ENCODE measurements around the gene NUP62. TPM values are rescaled to one million over a fixed set of nuclear protein-coding genes. Genes with fewer than 3 reads are reported as not detected.

NUP62 gene
- total and polyA plus RNA-seq, 8 donors = 39.2 to 66.2 (median 60.0) TPM

DNA sequence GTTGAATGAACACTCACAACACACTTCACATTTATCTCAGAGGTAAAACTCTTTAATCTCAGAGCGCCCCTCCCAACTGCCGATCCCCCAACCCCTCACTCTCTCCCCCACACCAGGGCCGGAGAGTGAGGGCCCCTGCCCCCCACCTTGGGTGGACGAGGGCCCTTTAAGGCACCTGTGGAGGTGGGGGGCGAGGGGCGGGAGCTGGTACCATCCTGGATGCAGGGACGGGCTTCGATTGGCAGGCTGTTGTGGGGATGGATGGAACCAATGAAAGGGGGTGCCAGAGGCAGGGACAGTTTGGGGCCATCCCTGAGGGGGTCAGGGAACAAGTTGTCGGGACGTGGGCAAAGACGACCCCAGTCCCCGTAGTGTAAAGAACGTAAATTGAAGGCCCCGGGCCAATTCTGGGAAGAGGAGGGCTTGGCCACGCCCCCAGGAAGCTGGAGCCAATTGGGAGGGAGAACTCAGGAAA lies 60.3 kb downstream of the NUP62 start:
- no peak for TF ChIP-seq CTCF (IDR thresholded peaks at IDR 0.05)
- Histone ChIP-seq H3K36me3 (peaks cover 0 to 34% of the 10 kb centered on the region in 2 donors), H3K4me3 (peak overlapping the region; percentile 27 to 63), H3K27me3 (no peaks in the 10 kb centered on the region), H3K9me3 (no peaks in the 10 kb centered on the region), H3K4me1 (peaks cover 19 to 54% of the 10 kb centered on the region in 2 donors), H3K27ac (peak overlapping the region; percentile 93 to 97)
- intact Hi-C loops (cut with DNase I) = no loop called here
- DNase-seq (peak in 1 of 4 donors; percentile 93), ATAC-seq (peak; percentile 8)

GRCh38 chr19:49866933-49867782 lies 62.1 kb downstream of the NUP62 start, which contains the start of gene PNKP:
Gene PNKP (minus strand): TSS chr19:49867576. CDS start chr19:49867204, 372 bp downstream.
- no peak for TF ChIP-seq CTCF (IDR thresholded peaks at IDR 0.05)
- ATAC-seq = peak; percentile 71
- H3K27ac ChIP-seq = peak within 1 kb of the TSS; percentile 93 to 97
- H3K27me3 ChIP-seq = no peaks in the 10 kb centered on the region
- peak within 1 kb of the TSS; percentile 61 to 79 for H3K4me3 ChIP-seq
- intact Hi-C loops (cut with DNase I) = no loop called here
- DNase-seq = peak; percentile 91 to 95 (median 94)
- no peaks in the 10 kb centered on the region for H3K9me3 ChIP-seq
- peaks cover 19 to 54% of the 10 kb centered on the region in 2 donors for H3K4me1 ChIP-seq
- H3K36me3 ChIP-seq = peaks cover 0 to 41% of the 10 kb centered on the region in 2 donors

DNA sequence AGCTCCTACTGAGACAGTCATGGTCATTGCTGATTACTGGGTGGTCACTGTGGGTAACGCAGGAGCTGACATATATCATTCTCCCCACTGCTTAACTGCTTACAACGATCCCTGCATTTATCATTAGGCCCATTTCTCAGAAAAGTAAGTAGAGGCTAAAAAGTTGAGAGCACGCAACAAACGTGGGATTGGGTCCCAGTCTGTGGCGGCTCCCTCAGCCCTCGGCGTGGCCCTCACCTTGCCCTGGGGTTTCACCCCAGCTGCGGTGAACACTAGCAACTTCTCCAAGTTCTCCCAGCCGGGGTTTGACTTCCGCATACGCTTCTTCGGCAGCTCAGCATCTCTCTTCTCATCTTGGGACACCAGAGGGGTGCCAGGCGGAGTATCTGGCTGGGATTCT lies 64.4 kb downstream of the NUP62 start:
- H3K4me1 ChIP-seq = peaks cover 21 to 42% of the 10 kb centered on the region in 2 donors
- TF ChIP-seq CTCF (IDR thresholded peaks at IDR 0.05) = no peak
- H3K36me3 ChIP-seq = peaks cover 0 to 52% of the 10 kb centered on the region in 2 donors
- intact Hi-C loops (cut with DNase I) = no loop called here
- H3K4me3 ChIP-seq = no peak overlapping the region
- H3K9me3 ChIP-seq = no peaks in the 10 kb centered on the region
- no peaks in the 10 kb centered on the region for H3K27me3 ChIP-seq
- DNase-seq = no peak
- no peak overlapping the region for H3K27ac ChIP-seq
- no peak for ATAC-seq

DNA sequence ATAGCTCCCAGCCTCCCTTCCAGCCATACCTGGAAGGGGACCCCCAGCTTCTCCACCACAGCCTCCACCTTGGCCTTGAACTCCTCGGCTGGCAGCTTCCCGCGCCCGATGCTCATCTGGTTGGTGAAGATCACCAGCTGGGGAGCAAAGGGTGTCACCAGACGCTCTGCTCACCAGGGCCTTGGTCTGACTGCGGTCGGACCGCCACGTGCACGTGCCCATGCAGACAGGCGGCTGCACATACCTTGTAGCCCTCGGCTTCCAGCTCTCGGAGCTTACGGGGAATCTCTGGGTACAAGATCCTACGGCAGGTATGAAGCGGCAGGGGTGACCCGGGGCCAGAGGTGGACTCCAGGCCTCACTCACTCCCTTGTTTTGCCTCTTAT lies 65.4 kb downstream of the NUP62 start:
- peaks cover 0 to 61% of the 10 kb centered on the region in 2 donors for H3K36me3 ChIP-seq
- intact Hi-C loops (cut with DNase I) = no loop called here
- H3K4me1 ChIP-seq = peaks cover 21 to 37% of the 10 kb centered on the region in 2 donors
- DNase-seq (peak in 2 of 4 donors; percentile 29 to 67), ATAC-seq (no peak)
- no peak overlapping the region for H3K27ac ChIP-seq
- H3K9me3 ChIP-seq = no peaks in the 10 kb centered on the region
- TF ChIP-seq CTCF (IDR thresholded peaks at IDR 0.05) = no peak
- no peaks in the 10 kb centered on the region for H3K27me3 ChIP-seq
- no peak overlapping the region for H3K4me3 ChIP-seq

GRCh38 chr19:49863254-49863934 lies 65.9 kb downstream of the NUP62 start:
- H3K4me1 ChIP-seq = peaks cover 19 to 32% of the 10 kb centered on the region in 2 donors
- H3K4me3 ChIP-seq = no peak overlapping the region
- TF ChIP-seq CTCF (IDR thresholded peaks at IDR 0.05) = no peak
- no peak for ATAC-seq
- H3K9me3 ChIP-seq = no peaks in the 10 kb centered on the region
- H3K36me3 ChIP-seq = peaks cover 0 to 67% of the 10 kb centered on the region in 2 donors
- intact Hi-C loops (cut with DNase I) = no loop called here
- DNase-seq = peak in 1 of 4 donors; percentile 75
- no peaks in the 10 kb centered on the region for H3K27me3 ChIP-seq
- no peak overlapping the region for H3K27ac ChIP-seq

Measured in left lung (tissue), 10 donors.